ENCODE data around the gene DDX20. TPM values are rescaled to one million over a fixed set of nuclear protein-coding genes. Genes with fewer than 3 reads are reported as not detected.
A peak's percentile ranks its signal among the peaks of the same experiment; 100 is the strongest.

Gene DDX20, protein sequence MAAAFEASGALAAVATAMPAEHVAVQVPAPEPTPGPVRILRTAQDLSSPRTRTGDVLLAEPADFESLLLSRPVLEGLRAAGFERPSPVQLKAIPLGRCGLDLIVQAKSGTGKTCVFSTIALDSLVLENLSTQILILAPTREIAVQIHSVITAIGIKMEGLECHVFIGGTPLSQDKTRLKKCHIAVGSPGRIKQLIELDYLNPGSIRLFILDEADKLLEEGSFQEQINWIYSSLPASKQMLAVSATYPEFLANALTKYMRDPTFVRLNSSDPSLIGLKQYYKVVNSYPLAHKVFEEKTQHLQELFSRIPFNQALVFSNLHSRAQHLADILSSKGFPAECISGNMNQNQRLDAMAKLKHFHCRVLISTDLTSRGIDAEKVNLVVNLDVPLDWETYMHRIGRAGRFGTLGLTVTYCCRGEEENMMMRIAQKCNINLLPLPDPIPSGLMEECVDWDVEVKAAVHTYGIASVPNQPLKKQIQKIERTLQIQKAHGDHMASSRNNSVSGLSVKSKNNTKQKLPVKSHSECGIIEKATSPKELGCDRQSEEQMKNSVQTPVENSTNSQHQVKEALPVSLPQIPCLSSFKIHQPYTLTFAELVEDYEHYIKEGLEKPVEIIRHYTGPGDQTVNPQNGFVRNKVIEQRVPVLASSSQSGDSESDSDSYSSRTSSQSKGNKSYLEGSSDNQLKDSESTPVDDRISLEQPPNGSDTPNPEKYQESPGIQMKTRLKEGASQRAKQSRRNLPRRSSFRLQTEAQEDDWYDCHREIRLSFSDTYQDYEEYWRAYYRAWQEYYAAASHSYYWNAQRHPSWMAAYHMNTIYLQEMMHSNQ
- total RNA-seq: 18.7 and 24.2 TPM in 2 replicates

- intact Hi-C loops (cut with micrococcal nuclease): loop anchor here (1.0 to 5.0 kb wide), 10 partner anchors 16 to 878 kb away; partner anchors contain the start of genes ATP5PB, CEPT1, DENND2D and DRAM2
- H3K4me3 Mint-ChIP-seq: peak within 1 kb of the TSS; percentile 88
- peaks cover 41% of the 10 kb centered on the region for H3K4me1 Mint-ChIP-seq
- H3K27me3 Mint-ChIP-seq: peaks cover 8% of the 10 kb centered on the region
- peak within 1 kb of the TSS; percentile 92 for H3K27ac Mint-ChIP-seq
- H3K9me3 Mint-ChIP-seq: no peaks in the 10 kb centered on the region
- H3K36me3 Mint-ChIP-seq (ENCODE audit: low read depth): peaks cover 21% of the 10 kb centered on the region
- DNase-seq: peak; percentile 98
Measured at GRCh38 chr1:111755331-111756123, at the start of gene DDX20. TSS of gene DDX20 (plus strand) at chr1:111755901. CDS start at chr1:111755925, 24 bp downstream.

DNA sequence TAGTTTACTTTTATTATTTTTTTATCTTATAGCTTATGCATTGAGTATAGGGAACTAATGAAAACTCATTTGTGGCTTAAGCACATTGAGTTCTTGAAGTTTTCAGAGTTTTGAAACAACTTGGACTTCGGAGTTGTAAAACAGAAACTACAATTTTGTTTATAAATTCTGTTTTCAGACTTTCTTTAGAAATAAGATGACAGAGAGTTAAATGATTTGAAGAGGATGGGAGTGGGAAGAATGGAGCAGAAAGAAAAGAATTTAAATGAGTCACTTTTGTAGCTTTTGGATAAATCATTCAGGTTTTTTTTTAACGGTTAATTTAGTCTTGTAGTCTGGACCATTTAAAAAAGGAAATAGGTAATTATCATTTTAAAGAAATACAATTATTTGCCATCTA is 48.8 kb upstream of the DDX20 start:
- DNase-seq: no peak
- Mint-ChIP-seq H3K27ac (no peak overlapping the region), H3K27me3 (no peaks in the 10 kb centered on the region), H3K4me3 (no peak overlapping the region), H3K9me3 (no peaks in the 10 kb centered on the region), H3K36me3 (ENCODE audit: low read depth) (peaks cover 60% of the 10 kb centered on the region), H3K4me1 (peaks cover 24% of the 10 kb centered on the region)
- intact Hi-C loops (cut with micrococcal nuclease): no loop called here

GRCh38 chr1:111707906-111708305 is 47.8 kb upstream of the DDX20 start:
- intact Hi-C loops (cut with micrococcal nuclease): no loop called here
- no peak for DNase-seq
- Mint-ChIP-seq H3K27ac (peak overlapping the region; percentile 72), H3K27me3 (no peaks in the 10 kb centered on the region), H3K9me3 (no peaks in the 10 kb centered on the region), H3K4me1 (peaks cover 20% of the 10 kb centered on the region), H3K4me3 (no peak overlapping the region), H3K36me3 (ENCODE audit: low read depth) (peaks cover 52% of the 10 kb centered on the region)

DNA sequence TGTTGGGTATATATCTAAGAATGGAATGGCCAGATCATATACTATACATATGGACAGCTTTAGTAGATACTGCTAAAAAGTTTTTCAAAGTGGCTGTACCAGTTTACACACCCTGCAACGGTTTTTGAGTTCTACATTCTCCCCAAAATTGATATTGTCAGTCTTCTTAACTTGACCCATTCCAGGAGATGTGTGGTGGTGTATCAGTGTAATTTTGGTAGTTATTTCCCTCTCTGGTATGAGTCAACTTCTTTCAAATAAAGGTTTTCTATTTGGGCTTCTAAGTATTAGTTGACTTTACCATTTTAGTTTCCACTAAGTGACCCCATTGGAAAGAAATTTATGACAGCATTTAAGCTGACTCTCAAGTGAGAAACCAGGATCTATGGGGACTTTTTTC is 45.7 kb upstream of the DDX20 start:
- Mint-ChIP-seq H3K27me3 (no peaks in the 10 kb centered on the region), H3K27ac (peak overlapping the region; percentile 43), H3K4me3 (no peak overlapping the region), H3K9me3 (no peaks in the 10 kb centered on the region), H3K36me3 (ENCODE audit: low read depth) (peaks cover 49% of the 10 kb centered on the region), H3K4me1 (peaks cover 20% of the 10 kb centered on the region)
- DNase-seq: no peak
- intact Hi-C loops (cut with micrococcal nuclease): no loop called here

DNA sequence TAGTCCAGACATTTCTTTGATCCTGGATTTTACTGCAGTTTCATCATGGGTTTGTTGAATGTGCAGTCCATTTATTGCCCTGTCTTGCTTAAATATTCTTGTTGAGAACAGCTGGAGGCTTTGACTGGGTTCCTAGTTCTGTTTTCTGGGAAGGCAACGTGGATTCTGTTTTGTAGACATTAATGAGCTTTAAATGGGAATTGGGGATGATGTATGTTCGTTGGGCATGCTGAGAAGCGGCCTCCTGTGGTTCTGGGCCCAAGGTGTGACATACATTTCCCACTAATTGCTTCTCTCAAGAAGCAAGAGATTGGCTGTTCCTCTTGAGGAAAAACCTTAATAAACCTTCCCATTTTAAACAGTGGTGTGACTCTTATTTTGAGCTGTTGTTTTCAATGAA is 39.4 kb upstream of the DDX20 start:
- intact Hi-C loops (cut with micrococcal nuclease): no loop called here

DNA sequence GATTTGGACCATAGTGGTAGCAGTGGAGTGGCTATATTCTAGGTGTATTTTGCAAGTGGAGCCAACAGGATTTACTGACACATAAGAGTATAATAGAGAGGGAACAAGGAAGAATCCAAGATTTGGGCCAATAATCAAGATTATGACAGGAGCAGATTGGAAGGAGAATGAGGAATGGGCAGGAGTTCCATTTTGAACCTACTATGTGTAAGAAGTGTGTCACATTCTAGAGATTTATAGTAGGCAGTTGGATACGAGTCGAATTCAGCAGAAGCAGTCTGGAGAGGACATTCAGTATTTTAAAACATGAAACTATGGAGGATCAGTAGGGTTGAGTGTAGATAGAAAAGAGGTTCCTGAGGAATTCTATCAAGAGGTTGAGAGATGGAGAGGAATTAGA is 38.3 kb upstream of the DDX20 start:
- Mint-ChIP-seq H3K9me3 (no peaks in the 10 kb centered on the region), H3K27ac (no peak overlapping the region), H3K36me3 (ENCODE audit: low read depth) (peaks cover 26% of the 10 kb centered on the region), H3K4me3 (no peak overlapping the region), H3K4me1 (peaks cover 13% of the 10 kb centered on the region), H3K27me3 (no peaks in the 10 kb centered on the region)
- no peak for DNase-seq
- intact Hi-C loops (cut with micrococcal nuclease): no loop called here

More for the DNA sequence above, 39.4 kb upstream of the DDX20 start:
- H3K4me3 Mint-ChIP-seq: no peak overlapping the region
- H3K27me3 Mint-ChIP-seq: no peaks in the 10 kb centered on the region
- H3K36me3 Mint-ChIP-seq (ENCODE audit: low read depth): peaks cover 28% of the 10 kb centered on the region
- H3K27ac Mint-ChIP-seq: no peak overlapping the region
- no peak for DNase-seq
- H3K4me1 Mint-ChIP-seq: peaks cover 13% of the 10 kb centered on the region
- no peaks in the 10 kb centered on the region for H3K9me3 Mint-ChIP-seq

- Mint-ChIP-seq H3K4me3 (no peak overlapping the region), H3K9me3 (no peaks in the 10 kb centered on the region), H3K27me3 (no peaks in the 10 kb centered on the region), H3K36me3 (ENCODE audit: low read depth) (peaks cover 24% of the 10 kb centered on the region), H3K4me1 (peaks cover 20% of the 10 kb centered on the region), H3K27ac (no peak overlapping the region)
- peak; percentile 55 for DNase-seq
- intact Hi-C loops (cut with micrococcal nuclease): no loop called here
Measured at GRCh38 chr1:111719135-111719534, 36.6 kb upstream of the DDX20 start.

GRCh38 chr1:111719674-111720132 is 36.0 kb upstream of the DDX20 start:
- Mint-ChIP-seq H3K9me3 (no peaks in the 10 kb centered on the region), H3K27ac (no peak overlapping the region), H3K27me3 (no peaks in the 10 kb centered on the region), H3K36me3 (ENCODE audit: low read depth) (peaks cover 21% of the 10 kb centered on the region), H3K4me1 (peaks cover 15% of the 10 kb centered on the region), H3K4me3 (no peak overlapping the region)
- intact Hi-C loops (cut with micrococcal nuclease): no loop called here
- no peak for DNase-seq

DNA sequence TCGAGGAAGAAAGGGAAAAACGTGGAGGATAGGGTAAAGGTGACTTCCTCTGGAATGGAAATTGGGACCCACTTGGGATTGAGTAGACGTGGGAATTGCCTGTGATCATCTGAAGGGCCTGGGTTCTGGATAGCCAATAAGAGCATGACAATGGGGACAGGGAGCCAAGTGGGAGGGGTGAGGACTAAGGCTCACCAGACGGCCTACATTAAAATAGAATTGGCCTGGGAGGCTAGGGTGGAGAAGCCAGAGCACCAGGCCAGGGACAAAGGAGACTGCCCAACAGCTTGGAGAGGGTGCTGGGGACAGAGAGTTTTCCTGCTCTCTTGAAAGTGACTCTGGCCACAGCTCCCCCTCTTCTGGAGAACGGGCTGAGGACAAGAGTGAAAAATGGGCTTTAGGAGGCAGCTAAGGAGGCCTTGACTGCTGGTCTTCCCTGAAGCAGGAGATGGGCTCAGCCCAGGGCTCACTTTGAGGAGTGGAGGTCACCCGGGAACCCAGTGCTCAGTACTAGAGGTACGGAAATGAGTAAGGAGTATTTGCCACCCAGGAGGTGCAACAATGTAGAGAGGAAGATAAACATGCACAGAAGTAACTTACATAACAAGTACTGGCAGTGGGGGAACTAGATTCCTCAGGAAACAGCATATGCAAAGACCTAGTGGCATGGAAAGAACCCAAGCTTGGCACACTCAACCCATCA is 35.3 kb upstream of the DDX20 start:
- peak; percentile 59 for DNase-seq
- peak overlapping the region; percentile 4 for H3K27ac Mint-ChIP-seq
- H3K9me3 Mint-ChIP-seq: no peaks in the 10 kb centered on the region
- intact Hi-C loops (cut with micrococcal nuclease): no loop called here
- no peak overlapping the region for H3K4me3 Mint-ChIP-seq
- peaks cover 15% of the 10 kb centered on the region for H3K36me3 Mint-ChIP-seq (ENCODE audit: low read depth)
- no peaks in the 10 kb centered on the region for H3K27me3 Mint-ChIP-seq
- H3K4me1 Mint-ChIP-seq: peaks cover 15% of the 10 kb centered on the region

DNA sequence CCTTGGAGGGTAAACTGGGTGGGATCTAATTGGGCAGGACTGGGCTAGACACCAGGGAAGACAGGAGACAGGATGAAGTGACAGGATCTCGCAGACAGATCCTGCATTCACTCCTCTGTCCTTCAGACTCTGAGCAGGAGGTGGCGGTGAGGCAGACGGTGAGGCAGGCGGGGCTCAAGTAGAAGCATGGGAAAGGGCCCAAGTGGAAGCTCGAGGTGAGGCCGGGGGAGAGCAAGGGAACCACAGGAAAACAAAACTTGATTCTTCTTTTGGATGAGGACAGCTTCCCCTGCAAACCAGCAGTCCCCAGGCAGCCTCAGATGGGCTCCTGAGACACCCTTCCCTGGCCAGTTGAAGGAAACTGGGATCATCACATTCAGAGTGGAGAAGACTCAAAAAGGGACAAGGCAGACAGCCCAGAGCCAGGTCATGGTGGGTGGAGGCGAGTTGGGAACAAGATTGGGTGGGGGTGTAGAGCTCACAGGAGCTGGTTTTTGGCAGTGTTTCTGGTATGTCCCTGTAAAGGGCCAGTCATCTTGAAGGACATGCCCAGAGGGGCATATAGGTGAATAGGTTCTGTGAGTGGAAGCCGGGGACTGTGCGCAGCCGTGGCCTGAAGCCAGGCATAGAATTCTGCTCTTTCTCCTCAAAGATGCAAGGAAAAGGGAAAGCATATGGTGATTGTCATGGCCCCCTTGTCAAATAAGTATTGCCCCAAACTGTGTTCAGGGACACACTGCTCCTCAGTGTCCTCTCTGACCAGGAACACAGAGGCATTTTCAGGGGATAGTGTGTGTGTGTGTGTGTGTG is 34.5 kb upstream of the DDX20 start:
- no peaks in the 10 kb centered on the region for H3K27me3 Mint-ChIP-seq
- H3K9me3 Mint-ChIP-seq: no peaks in the 10 kb centered on the region
- no peak overlapping the region for H3K4me3 Mint-ChIP-seq
- peaks cover 14% of the 10 kb centered on the region for H3K36me3 Mint-ChIP-seq (ENCODE audit: low read depth)
- intact Hi-C loops (cut with micrococcal nuclease): no loop called here
- DNase-seq: peak; percentile 55
- H3K4me1 Mint-ChIP-seq: peaks cover 15% of the 10 kb centered on the region
- no peak overlapping the region for H3K27ac Mint-ChIP-seq

GRCh38 chr1:111723091-111723806 is 32.5 kb upstream of the DDX20 start:
- Mint-ChIP-seq H3K36me3 (ENCODE audit: low read depth) (peaks cover 2% of the 10 kb centered on the region), H3K4me3 (no peak overlapping the region), H3K27me3 (no peaks in the 10 kb centered on the region), H3K27ac (no peak overlapping the region), H3K9me3 (no peaks in the 10 kb centered on the region), H3K4me1 (peaks cover 7% of the 10 kb centered on the region)
- intact Hi-C loops (cut with micrococcal nuclease): no loop called here
- no peak for DNase-seq

GRCh38 chr1:111723871-111724270 is 31.8 kb upstream of the DDX20 start:
- no peak for DNase-seq
- H3K4me1 Mint-ChIP-seq: peaks cover 7% of the 10 kb centered on the region
- intact Hi-C loops (cut with micrococcal nuclease): no loop called here
- no peak overlapping the region for H3K27ac Mint-ChIP-seq
- H3K4me3 Mint-ChIP-seq: no peak overlapping the region
- H3K36me3 Mint-ChIP-seq (ENCODE audit: low read depth): peaks cover 2% of the 10 kb centered on the region
- no peaks in the 10 kb centered on the region for H3K27me3 Mint-ChIP-seq
- no peaks in the 10 kb centered on the region for H3K9me3 Mint-ChIP-seq

Measured in activated CD4-positive, alpha-beta T cell treated with anti-CD3 and anti-CD28 coated beads, Interleukin-2, amount 10 ng/mL, durations not matched to agents 24 days and 14 days (primary cell).